Vagina (tissue), 2 donors: Measurements from ENCODE around the gene COLEC12. TPM values are rescaled to one million over a fixed set of nuclear protein-coding genes. Genes with fewer than 3 reads are reported as not detected.

Source experiments
- DNase-seq, 2 donors: peaks; one replicate each; pipeline ENCODE4 v3.0.0-alpha.2; 2017; ENCODE audit errors: extremely low spot score in 2 of 2
- H3K27ac ChIP-seq: fragments of 200-600 bp; sonication (generic); one replicate; pipeline ENCODE4 v1.5.1; 2019
- H3K27me3 ChIP-seq: fragments of 200-600 bp; sonication (generic); one replicate; pipeline ENCODE4 v1.5.1; 2019
- H3K36me3 ChIP-seq, 2 donors: fragments of 200-600 bp; sonication (generic); one replicate each; pipeline ENCODE4 v1.5.1; 2017 to 2019
- H3K4me1 ChIP-seq: fragments of 200-600 bp; sonication (generic); one replicate; pipeline ENCODE4 v1.5.1; 2019
- H3K4me3 ChIP-seq, 2 donors: fragments of 200-600 bp; sonication (generic); 1 replicate in 1 of 2; 2 replicates in 1 of 2; pipeline ENCODE4 v1.5.1; 2016 to 2019
- H3K9me3 ChIP-seq: fragments of 200-600 bp; sonication (generic); one replicate; pipeline ENCODE4 v1.5.1; 2019
- CTCF ChIP-seq, 3 experiments: fragments of 450-650 bp in 2 of 3; fragments of 200-600 bp in 1 of 3; sonication (generic) in 1 of 3; IDR thresholded peaks; one replicate each; pipeline ENCODE4 v1.5.1; 2017 to 2019; ENCODE audit warnings: antibody characterized with exemption in 3 of 3, mild to moderate bottlenecking in 2 of 3, moderate library complexity in 2 of 3
- POLR2A ChIP-seq, 2 donors: fragments of 450-650 bp; IDR thresholded peaks; one replicate each; pipeline ENCODE4 v1.6.1; 2017; ENCODE audit warnings: antibody characterized with exemption in 2 of 2, mild to moderate bottlenecking in 2 of 2, moderate library complexity in 2 of 2
- POLR2AphosphoS5 ChIP-seq, 2 donors: sonication (generic); formaldehyde crosslinking; IDR thresholded peaks; one replicate each; pipeline ENCODE4 v1.9.0; 2017; ENCODE audit warnings: antibody characterized with exemption in 2 of 2, mild to moderate bottlenecking in 2 of 2, low read depth in 1 of 2; ENCODE audit not compliant: insufficient read depth in 1 of 2
- intact Hi-C: fragments of 100-400 bp; cut with DNase I; formaldehyde crosslinking; loops from one replicate; pipeline ENCODE4 v1.15.1; 2023
- total RNA-seq: library from RNA; depleted of rRNA; stranded (reverse); fragments of >200 nt; gene quantifications from one replicate; pipeline ENCODE4 v1.2.3, GENCODE V29; 2016

COLEC12 gene
- total RNA-seq, 1 donor from 2014 or later, result 18.9 TPM

GRCh38 chr18:457521-458412 lies 42.7 kb downstream of the COLEC12 start:
- DNase-seq, result no peak
- no peaks in the 10 kb centered on the region for H3K36me3 ChIP-seq
- no peaks in the 10 kb centered on the region for H3K27me3 ChIP-seq
- H3K9me3 ChIP-seq, result no peaks in the 10 kb centered on the region
- H3K4me3 ChIP-seq, result no peak overlapping the region
- H3K4me1 ChIP-seq, result peaks cover 8% of the 10 kb centered on the region
- TF ChIP-seq CTCF (IDR thresholded peaks at IDR 0.05), result no peak
- no peak for TF ChIP-seq POLR2AphosphoS5 (IDR thresholded peaks at IDR 0.05; ENCODE audit: insufficient read depth in 1 of 2, low read depth in 1 of 2)
- TF ChIP-seq POLR2A (IDR thresholded peaks at IDR 0.05), result no peak
- peak overlapping the region; percentile 70 for H3K27ac ChIP-seq
- intact Hi-C loops, result no loop called here

- Histone ChIP-seq H3K4me3 (peak overlapping the region; percentile 9 to 36), H3K4me1 (peaks cover 8% of the 10 kb centered on the region)
- intact Hi-C loops, result no loop called here
Measured at GRCh38 chr18:457140-457519, 43.4 kb downstream of the COLEC12 start.

GRCh38 chr18:456361-457139 lies 44.0 kb downstream of the COLEC12 start:
- Histone ChIP-seq H3K9me3 (no peaks in the 10 kb centered on the region), H3K4me3 (peak overlapping the region; percentile 9 to 36), H3K4me1 (peaks cover 8% of the 10 kb centered on the region), H3K27me3 (no peaks in the 10 kb centered on the region), H3K36me3 (no peaks in the 10 kb centered on the region), H3K27ac (peak overlapping the region; percentile 70)
- intact Hi-C loops, result no loop called here
- TF ChIP-seq POLR2A (IDR thresholded peaks at IDR 0.05) (no peak), POLR2AphosphoS5 (IDR thresholded peaks at IDR 0.05; ENCODE audit: insufficient read depth in 1 of 2, low read depth in 1 of 2) (peak; percentile 2 to 48)
- DNase-seq, result peak in 1 of 2 donors; percentile 95

More at GRCh38 chr18:457140-457519, 43.4 kb downstream of the COLEC12 start:
- Histone ChIP-seq H3K27me3 (no peaks in the 10 kb centered on the region), H3K36me3 (no peaks in the 10 kb centered on the region), H3K27ac (peak overlapping the region; percentile 70), H3K9me3 (no peaks in the 10 kb centered on the region)
- peak in 1 of 2 donors; percentile 85 for DNase-seq
- TF ChIP-seq POLR2A (IDR thresholded peaks at IDR 0.05) (no peak), CTCF (IDR thresholded peaks at IDR 0.05) (no peak), POLR2AphosphoS5 (IDR thresholded peaks at IDR 0.05; ENCODE audit: insufficient read depth in 1 of 2, low read depth in 1 of 2) (no peak)

- no peaks in the 10 kb centered on the region for H3K9me3 ChIP-seq
- intact Hi-C loops, result no loop called here
- no peak for TF ChIP-seq POLR2AphosphoS5 (IDR thresholded peaks at IDR 0.05; ENCODE audit: insufficient read depth in 1 of 2, low read depth in 1 of 2)
- no peak for TF ChIP-seq POLR2A (IDR thresholded peaks at IDR 0.05)
- no peak for TF ChIP-seq CTCF (IDR thresholded peaks at IDR 0.05)
- H3K27ac ChIP-seq, result no peak overlapping the region
- no peaks in the 10 kb centered on the region for H3K27me3 ChIP-seq
- H3K4me1 ChIP-seq, result peaks cover 8% of the 10 kb centered on the region
- H3K36me3 ChIP-seq, result no peaks in the 10 kb centered on the region
- DNase-seq, result no peak
- H3K4me3 ChIP-seq, result no peak overlapping the region
Measured at GRCh38 chr18:453400-453799, 47.1 kb downstream of the COLEC12 start.

GRCh38 chr18:452816-453215 lies 47.7 kb downstream of the COLEC12 start:
- H3K4me3 ChIP-seq, result no peak overlapping the region
- no peak overlapping the region for H3K27ac ChIP-seq
- no peak for DNase-seq
- no peaks in the 10 kb centered on the region for H3K27me3 ChIP-seq
- no peak for TF ChIP-seq POLR2AphosphoS5 (IDR thresholded peaks at IDR 0.05; ENCODE audit: insufficient read depth in 1 of 2, low read depth in 1 of 2)
- no peak for TF ChIP-seq POLR2A (IDR thresholded peaks at IDR 0.05)
- TF ChIP-seq CTCF (IDR thresholded peaks at IDR 0.05), result no peak
- H3K36me3 ChIP-seq, result no peaks in the 10 kb centered on the region
- H3K4me1 ChIP-seq, result peaks cover 8% of the 10 kb centered on the region
- intact Hi-C loops, result no loop called here
- no peaks in the 10 kb centered on the region for H3K9me3 ChIP-seq
